ENCODE measurements around the gene CPT1A.
A peak's percentile ranks its signal among the peaks of the same experiment; 100 is the strongest.

- TF ChIP-seq CTCF (optimal IDR thresholded peaks at IDR 0.05 in 1 of 3, IDR thresholded peaks at IDR 0.05 in 1 of 3, conservative IDR thresholded peaks at IDR 0.05 in 1 of 3; ENCODE audit: extremely low read depth in 1 of 3, insufficient read depth in 2 of 3, low read length in 3 of 3) = peak; percentile 21 to 78 (median 26)
- no peak for TF ChIP-seq EZH2 (IDR thresholded peaks at IDR 0.05; ENCODE audit: low read length)
Measured at GRCh38 chr11:68825571-68825970, 16.1 kb downstream of the CPT1A start.
